Hippocampal formation (tissue), 2 donors: ENCODE results near the gene MEGF11.

Source experiments
- DNase-seq, 2 donors: peaks; one replicate each; lab custom pipeline; 2025; lab: John Stamatoyannopoulos, UW

The MEGF11 gene

DNA sequence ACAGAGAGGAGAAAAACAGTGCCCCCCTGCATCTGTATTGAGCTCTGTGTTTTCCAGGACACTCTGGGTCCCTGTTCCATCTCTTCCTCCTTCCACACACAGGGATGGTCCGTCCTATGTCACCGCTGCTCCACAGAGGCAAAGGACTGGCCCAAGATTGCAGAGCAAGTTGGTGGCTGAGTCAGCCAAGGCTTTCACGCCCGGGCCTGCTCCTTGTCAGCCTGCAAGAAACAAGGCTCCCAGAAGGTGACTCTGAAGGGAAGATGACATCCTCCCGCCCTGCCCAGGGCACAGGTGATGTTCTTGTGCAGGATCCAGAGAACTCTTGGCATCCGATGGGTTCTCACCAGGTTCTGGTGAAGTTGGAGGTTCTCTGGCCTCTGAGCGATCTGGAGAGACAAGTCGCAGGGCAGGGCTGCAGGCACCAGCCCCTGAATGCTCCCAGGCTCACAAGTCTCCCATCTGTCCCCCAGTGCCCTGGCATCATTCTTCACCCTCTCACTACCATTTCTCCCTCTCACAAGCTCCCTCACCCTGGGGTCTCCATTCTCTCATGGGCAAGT lies 138.6 kb downstream of the MEGF11 start:
- no peak for DNase-seq

DNA sequence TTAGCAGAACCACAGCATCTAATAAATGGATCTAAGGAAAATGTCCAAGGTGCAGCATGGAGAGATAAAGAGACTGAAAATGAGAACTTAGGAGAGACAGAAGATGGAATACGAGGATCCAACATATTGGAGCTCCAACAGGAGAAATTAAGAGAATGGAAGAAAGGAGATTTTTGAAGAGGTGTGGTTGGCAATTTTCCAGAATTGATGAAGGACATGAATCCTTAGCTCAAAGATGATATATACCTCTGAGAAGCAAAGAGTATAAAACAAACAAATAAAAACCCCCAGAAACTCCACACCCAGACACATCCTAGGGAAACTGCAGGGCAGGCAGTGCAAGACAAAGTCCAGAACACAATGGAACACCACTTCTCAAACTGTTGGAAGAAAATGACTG lies 141.2 kb downstream of the MEGF11 start:
- no peak for DNase-seq

DNA sequence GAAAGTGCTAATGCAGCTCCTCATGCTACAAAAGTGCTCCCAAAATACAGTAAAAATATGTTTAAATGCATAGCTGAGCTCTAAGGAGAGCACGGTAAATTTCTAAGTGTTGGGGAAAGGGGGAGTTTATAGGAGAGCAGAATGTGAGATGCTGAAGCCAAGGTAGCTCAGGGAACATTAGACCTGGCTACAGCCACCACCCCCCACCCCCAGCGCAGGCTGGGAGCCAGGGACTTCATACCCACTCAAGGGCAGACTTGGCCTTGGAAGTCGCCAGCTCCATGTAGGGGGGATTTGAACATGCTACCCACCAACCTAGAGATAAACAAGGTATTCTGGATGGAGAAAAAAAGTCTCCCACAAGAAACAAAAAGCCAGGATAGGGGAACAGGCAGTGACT lies 142.2 kb downstream of the MEGF11 start:
- no peak for DNase-seq

DNA sequence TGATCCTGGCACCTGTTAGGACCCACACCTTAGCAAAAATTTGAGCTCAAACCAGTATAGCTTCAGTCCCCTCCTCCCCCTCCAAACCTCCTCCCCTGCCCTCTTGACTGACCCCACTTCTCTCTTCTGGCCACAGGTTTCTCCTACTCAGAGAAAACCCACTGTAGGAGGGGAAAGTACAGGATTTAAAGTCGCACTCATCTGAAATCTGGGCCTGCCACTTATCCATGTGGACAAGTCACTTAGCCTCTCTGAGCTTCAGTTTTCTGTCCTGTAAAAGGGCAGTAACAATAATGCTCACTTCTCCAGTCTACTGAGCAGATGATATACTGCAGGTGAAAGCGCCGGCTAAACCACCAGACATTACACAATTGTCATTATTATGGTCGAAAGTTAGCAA lies 142.7 kb downstream of the MEGF11 start:
- no peak for DNase-seq

DNA sequence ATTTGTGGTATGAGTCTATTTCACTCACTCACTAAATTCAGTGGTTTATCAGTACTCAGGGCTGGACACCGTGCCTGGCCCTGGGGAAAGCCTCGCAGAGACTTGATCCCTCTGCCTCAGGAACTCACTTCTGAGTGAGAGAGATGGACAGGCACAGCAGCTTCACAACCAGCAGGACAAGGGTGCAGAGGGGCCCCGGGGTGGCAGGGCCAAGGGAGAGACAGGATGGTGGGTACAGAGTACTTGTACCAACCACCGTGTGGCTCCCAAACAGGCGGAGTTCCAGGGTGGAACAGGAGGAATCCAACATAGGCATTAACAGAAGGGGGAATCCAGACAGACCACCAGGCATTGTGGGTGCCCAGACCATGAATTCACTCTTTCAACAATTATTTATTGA lies 143.7 kb downstream of the MEGF11 start:
- no peak for DNase-seq

DNA sequence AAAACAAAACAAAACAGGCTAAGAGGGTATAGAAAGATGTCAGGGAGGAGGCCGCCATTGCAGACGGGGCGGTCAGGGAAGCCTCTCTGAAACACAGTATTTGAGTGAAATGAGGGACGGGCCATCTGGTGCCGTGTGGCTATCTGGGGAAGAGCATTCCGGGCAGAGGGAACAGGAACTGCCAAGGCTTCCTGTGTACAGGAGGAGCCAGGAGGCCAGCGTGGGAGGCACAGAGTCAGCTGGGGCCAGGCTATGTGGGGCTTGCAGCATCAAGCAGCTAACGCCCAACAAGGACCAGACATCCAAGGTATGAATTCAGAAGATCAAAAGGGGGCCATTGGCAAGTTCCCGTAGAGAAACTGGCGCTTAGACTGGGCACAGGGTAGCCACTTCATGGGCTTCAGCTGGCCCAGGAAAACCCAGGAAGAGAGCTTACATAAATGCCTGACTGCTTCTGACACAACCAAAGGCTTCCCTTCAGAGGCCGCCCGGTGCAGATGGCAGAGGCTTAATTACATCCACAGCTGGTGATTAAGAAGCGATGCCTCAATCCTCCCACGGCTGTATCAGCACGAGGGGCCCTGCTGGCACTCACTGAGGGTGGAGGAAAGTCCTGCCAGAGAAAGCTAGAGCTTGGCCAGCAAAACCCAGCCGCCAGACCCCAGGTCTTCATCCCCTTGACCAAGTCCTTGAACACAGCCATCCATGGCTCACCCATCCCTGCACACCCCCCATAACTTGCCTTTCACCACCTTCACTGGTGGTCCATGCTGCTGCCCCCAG lies 144.9 kb downstream of the MEGF11 start:
- DNase-seq, result no peak

DNA sequence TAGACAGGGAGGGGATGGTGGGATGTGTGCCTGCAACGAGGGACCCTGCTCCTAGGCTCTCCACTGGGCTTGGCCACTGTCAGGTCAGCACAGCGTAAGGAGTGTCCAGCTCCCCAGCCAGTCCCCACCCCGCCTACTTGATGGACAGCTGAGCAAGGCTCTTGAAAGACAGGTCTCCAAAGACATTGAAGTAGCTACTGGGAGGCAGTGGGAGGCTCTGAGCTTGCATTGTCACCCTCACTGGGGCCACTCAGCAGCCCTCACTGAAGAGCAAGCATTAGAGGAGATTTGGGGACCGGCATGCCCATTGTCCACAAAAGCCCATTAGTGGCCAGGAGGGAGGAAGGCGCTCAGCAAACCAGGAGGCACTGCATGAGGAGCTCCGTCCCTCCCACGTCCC lies 146.5 kb downstream of the MEGF11 start:
- no peak for DNase-seq

DNA sequence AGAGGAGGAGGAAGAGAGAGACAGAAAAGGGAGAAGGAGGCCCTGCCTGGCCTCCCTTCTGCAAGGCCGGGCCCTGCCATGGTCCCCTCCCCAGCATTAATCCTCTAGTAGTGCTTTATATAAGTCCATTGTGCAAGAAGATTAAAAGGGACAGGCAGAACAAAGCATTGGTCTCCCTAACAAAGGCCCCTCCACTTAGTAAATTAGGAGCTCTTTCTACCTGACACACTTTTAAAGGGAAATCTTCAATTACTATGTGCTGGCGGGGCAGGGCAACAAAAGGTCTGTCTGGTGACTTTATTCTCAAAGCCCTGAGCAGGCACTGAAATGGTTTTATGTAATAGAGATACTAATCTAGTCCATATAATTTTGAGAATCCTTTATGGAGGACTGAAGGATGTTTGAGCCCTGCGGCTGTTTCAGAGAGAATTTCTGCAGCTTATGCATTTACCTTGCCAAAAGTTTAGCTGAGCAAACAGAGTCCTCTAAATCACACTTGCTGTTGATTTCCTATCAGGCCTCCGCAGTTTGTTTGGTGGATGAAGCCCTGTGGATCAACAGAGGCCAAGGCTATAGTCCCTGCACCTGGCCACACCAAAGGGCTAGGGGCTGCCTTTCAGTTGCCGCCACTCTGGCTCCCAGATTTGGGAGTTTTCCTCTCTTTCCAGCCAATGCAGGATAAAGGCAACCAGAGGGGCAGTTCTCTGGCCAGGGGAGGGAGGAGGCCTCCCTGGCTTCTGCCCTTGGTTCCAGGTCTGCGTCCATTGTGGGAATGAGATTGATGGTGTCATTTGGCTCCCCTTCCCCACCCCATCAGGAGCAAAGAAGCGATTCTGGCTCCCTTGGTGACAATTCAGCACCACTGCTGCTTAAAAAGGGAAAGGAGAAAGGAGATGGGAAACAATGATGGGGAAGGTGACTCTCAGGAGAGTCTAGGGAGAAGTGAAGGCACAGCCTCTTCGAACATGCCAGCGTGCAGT lies 148.0 kb downstream of the MEGF11 start:
- no peak for DNase-seq

DNA sequence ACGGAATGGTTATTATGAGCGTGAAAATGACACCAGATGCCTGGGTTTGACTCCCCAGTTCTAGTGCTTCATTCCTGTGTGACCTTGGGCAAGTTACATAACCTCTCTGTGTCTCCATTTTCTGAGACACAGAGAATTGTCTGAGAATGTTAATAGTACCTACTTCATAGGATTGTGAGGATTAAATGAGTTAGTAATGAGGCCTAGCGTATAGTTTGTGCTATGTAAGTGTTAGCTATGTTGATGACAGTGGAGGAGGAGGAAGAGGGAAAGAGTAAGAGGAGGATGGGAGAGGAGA lies 150.3 kb downstream of the MEGF11 start:
- DNase-seq, result no peak

DNA sequence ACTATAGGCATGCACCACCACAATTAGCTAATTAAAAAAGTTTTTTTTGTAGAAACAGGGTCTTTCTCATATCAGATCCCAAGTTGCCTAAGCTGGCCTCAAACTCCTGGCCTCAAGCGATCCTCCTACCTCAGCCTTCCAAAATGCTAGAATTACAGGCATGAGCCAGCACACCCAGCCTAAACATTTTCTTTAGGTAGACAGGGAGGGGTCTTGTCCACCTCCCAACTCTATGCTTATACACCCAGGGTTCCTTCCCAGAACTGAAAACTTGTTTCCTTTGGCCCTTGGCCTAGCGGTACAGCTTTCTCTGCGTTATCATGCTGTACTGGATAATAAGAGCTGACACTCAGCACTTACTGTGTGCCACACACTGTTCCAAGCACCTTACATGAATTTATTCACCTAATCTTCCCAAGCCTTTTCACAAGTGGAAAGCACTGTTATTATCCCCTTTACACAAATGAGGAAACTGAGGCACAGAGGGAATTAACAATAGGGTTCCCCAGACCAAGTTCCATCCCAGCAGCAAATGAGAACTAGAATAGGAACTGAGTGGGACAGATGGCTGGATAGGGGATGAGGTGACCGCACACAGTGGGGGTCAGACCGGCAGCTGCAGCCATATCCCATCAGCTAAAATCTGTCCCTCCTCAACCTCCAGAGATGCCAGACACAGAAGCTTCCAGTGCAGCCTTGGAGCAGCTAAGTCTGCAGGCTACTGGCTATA lies 150.8 kb downstream of the MEGF11 start:
- DNase-seq, result no peak

DNA sequence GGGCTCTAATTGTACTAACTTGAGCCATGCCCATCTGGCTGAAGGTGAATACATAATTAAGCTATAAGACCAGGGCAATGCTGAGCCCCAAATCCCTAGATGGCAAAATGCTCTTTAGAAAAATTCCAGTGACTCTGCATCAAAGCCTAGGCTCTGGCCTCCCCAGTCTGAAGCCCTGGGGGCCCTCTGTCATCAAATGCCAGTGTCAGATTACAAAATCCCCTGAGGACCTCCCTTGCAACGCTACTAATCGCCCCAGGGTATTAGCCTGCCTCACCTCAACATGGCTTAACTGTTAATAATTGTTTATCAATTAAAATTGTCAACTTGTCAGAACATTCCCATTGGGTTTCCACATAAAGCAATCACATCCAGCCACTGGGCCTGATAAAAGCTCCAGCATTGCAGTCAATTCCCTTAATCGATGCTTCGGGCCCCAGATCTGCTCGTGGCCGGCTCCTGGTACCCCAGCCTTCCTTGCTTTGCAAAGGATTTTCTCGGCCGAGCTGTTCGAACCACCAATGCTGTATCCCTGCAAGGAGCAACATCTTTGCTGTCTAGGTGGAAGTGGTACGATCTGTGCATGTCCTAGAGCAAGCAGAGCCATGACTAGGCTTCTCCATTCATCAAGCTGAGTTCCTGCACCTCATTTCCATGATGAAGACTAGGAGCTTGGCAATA lies 151.7 kb downstream of the MEGF11 start:
- DNase-seq, result no peak

DNA sequence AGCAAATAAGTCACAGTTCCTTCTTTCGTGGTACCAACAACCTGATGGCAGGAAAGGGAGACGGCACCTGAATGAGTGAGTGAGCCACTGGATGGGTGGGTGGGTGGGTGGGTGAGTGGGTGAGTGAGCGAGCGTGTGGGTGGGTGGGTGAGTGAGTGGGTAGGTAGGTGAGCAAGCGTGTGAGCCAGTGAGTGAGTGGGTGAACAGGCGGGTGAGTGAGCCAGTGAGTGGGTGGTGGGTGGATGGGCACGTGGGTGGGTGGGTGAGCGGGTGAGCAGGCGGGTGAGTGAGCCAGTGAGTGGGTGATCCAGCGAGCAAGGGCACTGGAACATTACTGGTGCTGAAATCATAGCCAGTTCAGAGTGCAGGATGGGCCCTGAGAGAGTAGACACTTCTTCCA lies 152.8 kb downstream of the MEGF11 start:
- no peak for DNase-seq

DNA sequence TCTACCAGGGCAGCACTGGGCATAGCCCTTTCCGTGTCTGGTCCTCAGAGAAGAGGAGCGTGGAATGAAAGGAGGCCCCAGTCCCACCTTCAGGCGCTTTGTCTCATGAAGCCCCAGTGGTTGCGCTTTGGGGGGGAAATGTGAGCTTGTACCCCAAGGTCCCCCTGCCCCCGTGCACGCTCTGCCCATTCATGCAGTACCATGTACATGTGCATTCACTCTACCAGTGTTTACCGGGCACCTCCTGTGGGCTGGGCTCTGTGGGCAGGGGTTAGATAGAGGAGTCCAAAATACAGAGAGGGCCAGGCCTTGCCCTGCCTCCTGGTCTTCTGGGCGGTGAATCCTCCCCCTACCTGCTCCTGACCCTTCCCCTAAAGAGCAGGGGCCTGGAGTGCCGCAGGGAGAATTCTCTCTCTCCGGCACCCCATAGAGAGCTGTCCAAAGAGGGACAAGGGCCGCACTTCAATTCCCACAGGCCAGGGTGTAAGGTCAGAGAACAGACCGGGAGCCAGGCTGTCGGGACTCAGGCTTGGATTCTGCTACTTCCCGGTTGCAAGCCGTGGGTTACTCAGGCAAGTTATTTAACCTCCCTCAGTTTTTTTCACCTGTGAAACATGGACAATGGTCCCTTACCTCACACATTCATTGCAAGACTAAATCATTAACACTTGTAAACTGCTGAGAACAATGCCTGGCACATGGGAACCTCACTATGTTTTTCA lies 153.4 kb downstream of the MEGF11 start:
- no peak for DNase-seq

DNA sequence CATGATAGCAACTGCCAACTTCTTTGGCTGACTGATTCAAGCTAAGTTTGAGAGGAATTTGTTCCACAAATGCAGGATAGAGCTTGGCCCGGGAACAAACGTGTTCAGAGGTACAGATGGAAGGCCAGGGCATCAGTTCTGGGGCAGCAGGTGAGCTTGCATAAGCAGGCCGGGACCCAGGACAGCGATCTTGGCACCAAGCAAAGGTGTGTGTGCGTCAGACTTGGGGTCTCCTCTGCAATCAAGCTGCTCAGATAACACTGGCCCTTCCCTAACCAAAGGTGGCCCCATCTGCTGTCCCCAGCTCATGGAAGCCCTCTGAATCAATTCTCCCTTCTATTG lies 155.6 kb downstream of the MEGF11 start:
- DNase-seq, result no peak

DNA sequence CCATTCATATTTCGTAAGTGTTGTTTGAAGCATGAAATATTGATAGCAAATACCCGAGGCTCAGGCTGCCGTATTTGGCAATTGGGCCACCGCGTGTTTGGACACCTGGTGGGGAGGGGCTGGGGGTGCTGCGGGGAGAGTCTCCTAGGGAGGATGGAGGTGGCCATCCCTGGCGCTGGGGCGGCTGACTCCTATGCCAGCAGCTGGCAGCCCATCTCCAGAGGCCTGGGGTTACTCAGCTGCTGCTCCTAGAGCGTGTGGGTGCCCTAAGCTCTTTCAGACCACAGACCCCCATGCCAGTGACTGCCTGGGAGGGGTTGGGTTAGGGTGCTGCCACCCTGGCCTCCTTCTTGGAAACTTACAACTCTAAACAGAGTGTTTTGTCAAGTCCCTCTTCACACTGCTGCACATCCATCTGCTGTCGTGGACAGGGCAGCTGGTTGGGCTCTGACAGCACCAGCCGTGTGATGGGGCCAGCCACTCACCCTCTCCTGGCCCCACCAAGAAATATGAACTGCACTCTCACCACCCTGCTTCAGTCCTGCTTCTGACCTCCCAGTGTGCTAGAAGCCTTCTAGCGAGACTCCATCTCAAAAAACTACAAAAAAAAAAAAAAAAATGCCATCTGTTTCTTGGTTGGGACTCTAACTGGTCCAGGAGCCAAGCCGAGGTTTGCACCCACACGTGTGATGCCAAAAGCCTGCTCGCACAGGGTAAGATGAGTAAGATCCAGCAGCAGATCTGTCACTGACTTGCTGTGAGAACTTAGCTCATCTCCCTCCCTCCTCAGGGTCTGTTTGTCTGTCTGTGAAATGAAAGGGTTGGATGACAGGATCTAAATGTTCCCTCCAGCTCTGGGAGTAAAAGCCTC lies 156.2 kb downstream of the MEGF11 start:
- DNase-seq, result peak in 1 of 2 donors; percentile 40

DNA sequence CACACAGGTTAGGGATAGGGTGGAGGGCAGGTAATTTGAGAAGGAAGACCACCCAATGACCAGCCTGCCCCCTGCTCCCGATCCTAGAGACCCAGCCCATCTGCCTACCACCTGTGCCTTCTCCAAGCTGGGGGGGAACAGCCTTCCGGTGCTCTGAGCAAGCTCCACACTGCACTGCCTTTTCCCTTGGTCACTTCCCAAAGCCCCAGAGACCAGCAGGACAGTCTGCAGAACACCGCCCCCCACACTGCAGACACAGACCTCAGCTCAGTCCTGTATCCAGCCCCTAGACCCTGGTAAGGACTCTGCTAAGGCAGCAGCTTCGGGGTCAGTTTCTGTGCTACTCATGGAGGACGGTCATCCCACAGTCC lies 156.9 kb downstream of the MEGF11 start:
- no peak for DNase-seq

DNA sequence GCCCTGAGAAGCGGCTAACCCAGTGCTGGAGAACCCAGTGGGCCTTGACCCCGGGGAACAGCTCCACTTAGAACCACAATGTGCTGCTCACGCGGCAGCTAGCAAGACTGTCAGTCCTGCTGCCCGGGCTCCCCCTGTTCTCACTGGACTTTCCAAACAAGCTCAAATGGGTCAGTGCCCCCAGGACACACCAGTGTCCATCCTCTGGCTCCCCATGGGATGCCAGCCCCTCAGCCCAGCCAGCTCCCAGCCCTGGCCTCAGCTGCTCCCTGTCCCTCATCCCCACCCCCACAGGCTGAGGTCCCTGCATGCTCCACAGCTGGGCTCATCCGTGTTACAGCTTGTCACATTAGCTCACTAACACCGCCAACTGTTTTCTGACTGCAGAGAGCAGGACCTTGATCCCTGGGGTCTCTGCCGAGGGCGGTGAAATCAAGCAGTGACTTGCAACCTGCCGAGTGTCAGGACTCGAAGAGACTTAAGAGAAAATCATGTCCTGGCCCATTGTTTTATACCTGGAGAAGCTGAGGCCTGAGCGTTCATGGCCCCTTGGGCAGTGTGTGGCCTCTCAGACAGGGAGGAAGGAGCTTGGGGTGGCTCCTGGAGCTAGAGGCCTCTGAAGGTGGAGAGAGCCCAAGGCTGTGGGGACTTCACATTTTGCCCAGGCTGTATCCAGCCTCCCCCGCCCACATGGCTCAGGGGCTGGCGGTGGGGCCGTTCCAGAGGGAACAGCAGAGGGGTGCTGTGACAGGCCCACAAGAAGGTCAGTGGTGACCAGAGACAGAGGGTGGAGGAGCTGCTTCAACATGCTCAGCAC lies 157.5 kb downstream of the MEGF11 start:
- no peak for DNase-seq

DNA sequence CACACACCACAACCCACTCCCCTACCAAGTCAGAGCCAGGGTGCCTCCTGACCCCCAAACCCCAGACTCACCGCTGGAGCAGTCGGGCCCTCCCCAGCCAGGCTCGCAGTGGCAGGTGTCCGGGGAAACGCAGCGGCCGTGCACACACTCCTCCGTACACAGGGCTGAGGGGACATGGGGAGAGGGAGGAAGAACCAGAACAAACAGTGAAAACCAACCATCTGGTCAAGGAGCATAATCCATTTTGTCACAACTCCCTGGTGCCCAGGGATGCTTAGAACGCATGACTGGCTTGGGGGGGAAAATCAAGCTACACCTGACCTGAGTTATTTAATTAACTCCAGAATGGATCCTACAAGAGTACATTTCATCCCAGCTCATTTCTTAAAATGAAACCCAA lies 159.2 kb downstream of the MEGF11 start:
- no peak for DNase-seq
